NAMALWA (cell line): ENCODE measurements around the gene PNMA5.

Source experiments
- DNase-seq: peaks from one replicate; pipeline ENCODE4 v3.0.0-alpha.2; 2015; ENCODE audit warnings: low spot score

Gene PNMA5

GRCh38 chrX:152958524-152959465 lies 35.1 kb downstream of the PNMA5 start:
- peak; percentile 79 for DNase-seq

- DNase-seq: no peak
Observed at GRCh38 chrX:152958047-152958446, 35.9 kb downstream of the PNMA5 start.

GRCh38 chrX:152950786-152951185 lies 43.1 kb downstream of the PNMA5 start:
- no peak for DNase-seq

- no peak for DNase-seq
Observed at GRCh38 chrX:152949114-152949513, 44.8 kb downstream of the PNMA5 start.

GRCh38 chrX:152946681-152947080 lies 47.2 kb downstream of the PNMA5 start:
- DNase-seq: no peak

GRCh38 chrX:152945021-152945979 lies 48.6 kb downstream of the PNMA5 start:
- DNase-seq: no peak

GRCh38 chrX:152943826-152944225 lies 50.1 kb downstream of the PNMA5 start:
- no peak for DNase-seq

GRCh38 chrX:152942077-152942442 lies 51.9 kb downstream of the PNMA5 start:
- no peak for DNase-seq

- DNase-seq: peak; percentile 92
Observed at GRCh38 chrX:152941328-152942076, 52.4 kb downstream of the PNMA5 start.
